NCI-H345 treated with DMSO at 0.1 percent for 48 hours (cell line): Measurements from ENCODE around the gene PLCL1.

Experiments used
- DNase-seq: peaks from one replicate; lab custom pipeline; 2025; ENCODE audit not compliant: unreplicated experiment; lab: John Stamatoyannopoulos, UW

Gene PLCL1

DNA sequence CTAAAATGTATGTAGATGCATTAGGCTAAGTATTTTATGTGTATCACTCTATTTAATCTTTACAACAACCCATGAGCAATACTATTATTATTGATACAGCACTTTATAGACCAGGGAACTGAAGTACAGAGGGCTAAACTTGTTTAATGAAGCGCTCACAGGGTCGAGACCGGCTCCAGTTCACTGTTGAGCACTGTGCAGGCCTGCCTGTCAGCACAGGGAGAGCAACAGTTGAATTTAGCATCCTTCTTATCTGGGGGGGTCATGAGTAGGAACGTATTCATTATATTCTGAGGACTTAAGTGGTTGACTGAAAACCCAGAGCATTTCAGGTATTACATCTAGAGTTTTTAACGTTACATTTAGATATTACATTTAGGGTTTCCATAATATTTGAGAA is 120.1 kb downstream of the PLCL1 start:
- DNase-seq, result no peak

DNA sequence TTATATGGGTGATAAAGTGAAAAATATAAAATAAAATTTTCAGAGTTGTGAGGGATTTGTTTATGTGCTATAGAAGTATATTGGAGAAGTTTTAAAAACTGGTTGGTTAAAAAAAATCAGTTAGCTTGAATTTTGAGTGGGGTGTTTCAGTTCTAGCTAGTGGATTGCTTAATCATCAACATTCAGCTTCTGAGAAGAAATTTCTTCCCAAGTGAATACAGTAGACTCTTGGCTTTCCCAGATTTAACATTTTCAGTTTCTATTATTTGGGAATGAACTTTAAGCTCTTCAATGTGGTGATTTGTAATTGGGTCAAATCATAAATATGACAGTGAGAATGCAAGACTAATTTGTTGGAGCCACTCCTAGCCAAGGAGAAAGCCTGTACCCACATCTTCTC is 120.8 kb downstream of the PLCL1 start:
- no peak for DNase-seq

DNA sequence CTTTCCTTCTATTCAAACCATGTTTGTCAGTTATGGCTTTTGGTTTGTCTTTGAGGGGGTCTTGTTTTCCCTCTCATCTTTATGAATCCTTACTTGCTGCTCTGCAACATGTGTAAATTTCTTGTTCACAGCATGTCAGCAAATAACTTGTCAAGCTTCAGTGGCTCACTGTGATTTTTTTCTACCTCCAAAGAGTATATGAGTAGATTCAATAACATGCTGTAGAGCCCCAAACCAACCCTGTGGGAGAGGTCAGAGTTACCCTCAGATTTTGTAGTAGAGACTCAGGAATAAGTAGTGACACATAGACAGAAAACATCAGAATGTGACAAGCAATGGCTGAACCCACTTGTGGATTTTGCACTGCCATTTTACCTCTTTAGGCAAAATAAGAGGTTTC is 121.6 kb downstream of the PLCL1 start:
- DNase-seq, result no peak

DNA sequence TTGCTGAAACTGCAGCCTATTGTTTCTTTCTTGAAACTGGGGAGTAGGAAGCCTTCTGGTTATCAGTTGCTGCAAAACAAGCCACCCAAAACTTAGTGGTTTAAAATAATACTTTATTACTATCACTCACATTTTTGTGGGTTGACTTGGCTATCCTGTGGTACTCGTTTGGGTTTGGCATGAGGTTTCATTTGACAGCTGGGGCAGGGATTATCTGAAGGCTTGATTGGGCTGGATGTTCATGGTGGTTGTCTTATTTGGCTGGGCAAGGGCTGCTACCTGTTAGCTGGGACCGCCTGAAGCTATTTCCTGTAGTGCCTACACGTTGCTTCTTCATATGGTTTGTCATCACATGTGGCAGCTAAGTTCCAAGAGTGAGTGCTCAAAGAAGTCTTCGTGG is 122.3 kb downstream of the PLCL1 start:
- no peak for DNase-seq

DNA sequence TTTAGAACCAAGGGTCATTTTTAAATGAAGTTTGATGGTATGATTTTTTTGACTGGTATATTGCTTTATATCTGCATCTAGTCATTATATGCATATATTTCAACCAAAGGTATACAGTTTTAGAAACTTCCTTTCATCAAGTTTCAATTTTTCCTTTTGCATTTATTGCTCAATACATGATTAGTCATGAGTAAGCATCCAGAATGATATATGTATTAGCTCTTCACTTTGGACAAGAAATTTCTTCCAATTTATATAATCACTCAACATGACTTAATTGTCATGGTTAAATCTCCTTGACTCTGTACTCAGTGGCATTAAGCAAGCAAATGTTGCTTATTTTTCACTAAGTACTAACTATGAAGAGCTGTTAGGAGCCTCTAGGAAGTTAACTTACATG is 123.6 kb downstream of the PLCL1 start:
- DNase-seq, result no peak

DNA sequence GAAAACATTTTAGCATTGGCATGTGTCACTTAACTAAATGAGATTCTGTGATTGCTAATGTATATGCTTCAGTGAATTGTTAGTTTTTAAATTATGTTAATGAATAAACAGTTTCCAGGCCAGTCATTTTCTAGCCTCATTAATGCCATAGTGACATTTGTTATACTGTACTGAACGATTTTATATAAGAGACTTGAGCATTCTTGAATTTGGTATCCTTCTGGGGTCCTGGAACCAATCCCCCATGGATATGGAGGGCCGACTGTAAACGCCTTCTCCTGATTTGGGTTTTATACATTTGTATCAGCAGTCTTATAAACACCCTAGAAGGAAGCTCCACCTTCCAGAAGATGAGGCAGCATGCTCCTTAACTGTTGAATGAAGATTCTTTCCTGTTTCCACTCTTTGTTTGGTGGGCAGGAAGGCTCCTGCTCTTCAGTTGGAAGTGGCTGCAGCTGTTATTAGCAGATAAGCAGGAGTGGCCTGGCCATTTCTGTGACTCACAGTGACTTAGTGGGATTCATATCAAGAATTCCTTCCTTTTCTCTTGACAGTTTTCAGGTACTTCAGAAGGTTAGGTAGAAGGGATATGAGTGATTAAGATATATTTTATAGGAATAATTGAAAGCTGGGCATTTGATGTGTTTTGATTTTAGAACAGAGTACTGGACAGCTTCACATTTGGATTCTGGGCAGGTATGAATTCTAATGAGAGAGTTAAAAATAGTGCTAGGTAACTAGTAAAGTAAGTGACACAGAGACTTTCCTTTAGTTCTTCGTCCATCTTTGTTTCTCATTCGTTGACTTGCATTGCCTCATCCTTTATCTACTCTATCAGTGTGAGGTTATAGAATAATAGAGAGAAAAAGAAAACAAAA is 124.9 kb downstream of the PLCL1 start:
- no peak for DNase-seq

DNA sequence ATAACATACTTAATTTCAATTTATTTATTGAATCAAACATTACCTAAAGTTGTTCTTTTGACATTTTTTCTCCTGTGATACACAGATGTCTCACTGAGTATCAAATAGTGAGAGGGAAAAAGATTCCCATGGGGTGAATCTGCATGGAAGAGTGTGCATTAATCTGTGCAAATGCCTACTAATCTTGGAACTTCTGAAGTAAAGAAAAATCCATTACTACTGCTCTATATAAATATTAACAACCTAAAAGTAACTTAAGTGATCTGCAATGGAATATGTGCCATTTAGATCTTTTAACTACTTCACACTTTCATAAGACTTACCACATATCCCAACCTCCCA is 125.5 kb downstream of the PLCL1 start:
- no peak for DNase-seq

DNA sequence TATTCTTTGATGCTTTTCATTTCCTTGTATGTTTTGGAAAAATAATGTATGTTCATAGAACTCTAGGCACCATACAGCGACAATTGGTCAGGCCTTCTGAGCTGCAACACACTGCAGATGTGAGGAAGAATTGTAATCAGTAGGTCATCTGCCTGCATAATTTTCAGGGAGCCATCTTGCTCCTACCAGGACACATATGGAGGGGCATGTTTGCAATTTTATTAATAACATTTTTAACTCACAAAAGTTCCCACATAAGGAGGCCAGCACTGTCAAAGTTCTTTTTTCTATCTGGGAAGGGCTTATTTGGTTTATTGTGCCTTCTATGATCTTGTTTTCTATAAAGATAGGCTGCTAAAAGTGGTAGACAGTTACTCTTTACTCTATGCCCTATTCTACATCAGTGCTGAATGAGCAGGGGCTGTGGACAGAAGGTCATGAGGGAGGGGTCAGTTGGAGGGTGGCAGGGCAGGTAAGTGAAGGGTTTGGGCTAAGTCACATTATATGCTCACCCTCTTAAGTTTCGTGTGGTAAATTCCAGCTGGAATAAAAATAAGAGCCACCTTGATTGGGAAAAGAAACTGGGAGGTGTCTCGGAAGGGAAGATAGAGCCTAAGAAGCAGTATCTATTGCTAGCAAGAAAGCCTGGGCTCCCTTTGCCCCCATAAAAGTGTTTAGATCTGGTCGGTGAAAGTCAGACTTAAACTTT is 126.3 kb downstream of the PLCL1 start:
- no peak for DNase-seq

DNA sequence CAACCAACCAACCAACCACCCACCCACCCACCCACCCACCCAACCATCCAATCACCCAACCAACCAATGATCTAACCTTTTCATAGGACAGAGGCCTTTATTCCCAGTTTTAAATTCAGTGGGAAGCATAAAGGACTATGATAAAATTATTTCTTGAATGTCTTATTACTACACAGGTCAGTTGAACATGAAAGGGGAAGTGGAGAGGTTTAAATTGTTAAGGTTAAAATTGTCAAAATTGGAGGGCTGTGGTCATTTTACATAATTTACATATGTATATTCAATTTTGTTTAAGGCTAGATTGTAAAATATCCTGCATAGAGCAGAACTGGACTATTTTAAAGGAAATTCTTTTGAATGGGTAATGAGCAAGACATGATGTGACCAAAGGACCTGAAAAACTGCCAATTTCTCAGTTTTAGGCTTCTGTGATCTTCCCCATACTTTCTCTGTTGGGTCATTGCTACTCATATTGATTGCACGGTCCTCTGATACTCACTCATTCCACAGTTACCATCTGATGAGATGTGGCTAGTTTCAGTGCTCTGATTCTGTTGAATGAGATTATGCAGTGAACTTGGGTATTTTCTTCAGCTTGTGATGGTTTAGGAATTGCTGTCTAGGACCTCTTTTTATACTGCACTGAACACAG is 127.4 kb downstream of the PLCL1 start:
- DNase-seq, result no peak

DNA sequence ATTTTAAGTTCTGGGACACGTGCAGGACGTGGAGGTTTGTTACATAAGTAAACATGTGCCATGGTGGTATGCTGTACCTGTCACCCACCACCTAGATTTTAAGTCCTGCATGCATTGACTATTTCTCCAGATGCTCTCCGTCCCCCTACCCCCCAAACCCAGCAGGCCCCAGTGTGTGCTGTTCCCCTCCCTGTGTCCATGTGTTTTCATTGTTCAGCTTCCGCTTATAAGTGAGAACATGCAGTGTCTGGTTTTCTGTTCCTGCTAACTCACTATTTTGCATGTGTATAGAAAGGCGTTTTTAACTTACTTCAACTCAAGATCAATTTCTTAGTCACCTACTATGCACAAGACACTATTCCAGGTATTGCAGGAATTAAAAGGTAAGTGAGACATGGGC is 128.0 kb downstream of the PLCL1 start:
- DNase-seq, result no peak

DNA sequence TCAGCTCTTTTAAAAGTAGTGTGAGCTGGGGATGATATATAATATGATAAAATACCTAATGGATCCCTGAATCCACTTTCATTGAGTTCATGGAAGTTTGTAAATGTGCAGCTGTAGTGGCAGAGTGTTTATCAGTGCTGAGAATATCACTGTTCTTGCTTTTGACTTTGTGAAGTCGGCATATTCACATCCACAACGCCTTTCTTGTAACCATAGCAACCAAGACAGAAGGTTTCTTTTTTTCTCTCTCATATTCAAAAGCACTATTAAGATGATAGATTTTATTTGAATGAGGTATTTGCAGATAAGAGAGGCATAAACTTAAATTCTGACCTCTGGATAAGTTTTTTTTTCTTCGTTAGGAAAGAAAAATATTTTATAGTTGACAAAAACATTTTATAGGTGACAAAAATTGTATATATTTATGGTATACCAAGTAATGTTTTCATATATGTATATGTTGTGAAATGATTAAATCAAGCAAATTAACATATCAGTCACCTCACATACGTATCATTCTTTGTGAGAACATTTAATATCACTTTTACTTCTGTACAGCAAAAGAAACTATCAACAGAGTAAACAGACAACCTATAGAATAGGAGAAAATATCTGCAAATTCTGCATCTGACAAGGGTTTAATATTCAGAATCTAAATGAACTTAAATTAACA is 130.0 kb downstream of the PLCL1 start:
- no peak for DNase-seq

DNA sequence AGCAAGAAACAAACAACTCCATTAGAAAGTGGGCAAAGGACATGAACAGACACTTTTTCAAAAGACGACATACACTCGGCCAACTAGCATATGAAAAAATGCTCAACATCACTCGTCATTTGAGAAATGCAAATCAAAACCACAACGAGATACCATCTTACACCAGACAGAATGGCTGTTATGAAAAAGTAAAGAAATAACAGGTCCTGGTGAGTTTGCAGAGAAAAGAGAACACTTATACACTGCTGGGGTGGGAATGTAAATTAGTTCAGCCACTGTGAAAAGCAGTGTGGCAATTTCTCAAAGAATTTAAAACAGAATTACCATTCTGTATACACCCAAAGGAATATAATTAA is 130.5 kb downstream of the PLCL1 start:
- no peak for DNase-seq

DNA sequence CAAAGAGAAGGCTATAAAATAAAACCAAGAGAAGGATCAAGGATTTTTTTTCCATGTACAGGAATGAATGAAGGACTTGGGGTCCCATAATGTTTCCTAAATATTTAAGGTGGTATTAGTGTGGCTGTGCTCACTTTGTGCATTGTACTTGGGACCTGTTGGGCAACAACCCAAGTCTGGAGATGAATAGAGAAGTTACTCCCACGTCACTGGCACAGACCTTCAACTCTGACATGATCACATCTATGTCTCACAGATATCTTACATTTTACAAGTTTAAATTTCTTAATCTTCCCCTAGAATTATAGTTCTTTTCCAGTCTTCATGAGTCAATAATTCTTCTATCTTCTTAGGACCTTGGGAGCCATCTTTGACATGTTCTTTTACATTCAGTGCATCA is 133.4 kb downstream of the PLCL1 start:
- DNase-seq, result no peak

DNA sequence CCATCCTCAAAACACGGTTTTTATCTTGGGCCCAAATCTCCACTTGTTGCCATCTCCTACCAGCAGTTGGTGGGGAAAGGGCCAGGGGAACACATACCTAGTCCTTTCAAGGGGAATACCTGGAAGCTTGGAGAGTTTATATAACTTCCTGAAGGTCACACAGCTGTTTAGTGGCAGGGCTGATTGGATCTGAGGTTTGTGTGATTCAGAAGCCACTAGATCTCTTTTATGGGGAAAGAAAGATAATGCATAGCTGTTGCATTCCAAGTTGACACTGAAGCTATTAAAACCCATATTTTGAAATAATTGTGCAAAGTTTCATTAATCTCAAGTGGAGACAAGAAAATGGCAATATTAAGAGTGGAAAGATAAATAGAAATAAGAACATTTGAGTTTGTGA is 134.2 kb downstream of the PLCL1 start:
- no peak for DNase-seq

DNA sequence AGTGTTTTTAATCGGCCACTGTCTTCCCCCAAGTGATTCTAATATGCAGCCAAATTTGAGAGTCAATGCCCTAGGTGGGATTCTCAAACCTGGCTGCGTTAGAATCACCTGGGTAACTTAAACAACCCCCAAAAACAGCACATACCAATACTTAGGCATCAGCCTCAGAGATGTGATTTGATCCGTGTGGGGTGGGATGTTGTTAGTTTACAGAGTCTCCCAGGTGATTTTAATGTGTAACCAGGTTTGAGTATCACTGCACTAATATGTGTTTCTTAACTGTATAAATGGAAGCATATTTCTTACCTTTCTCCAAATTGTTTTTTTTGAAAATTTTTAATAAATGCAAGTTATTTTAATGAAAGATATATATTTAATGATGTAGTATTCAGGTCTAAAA is 135.4 kb downstream of the PLCL1 start:
- no peak for DNase-seq

DNA sequence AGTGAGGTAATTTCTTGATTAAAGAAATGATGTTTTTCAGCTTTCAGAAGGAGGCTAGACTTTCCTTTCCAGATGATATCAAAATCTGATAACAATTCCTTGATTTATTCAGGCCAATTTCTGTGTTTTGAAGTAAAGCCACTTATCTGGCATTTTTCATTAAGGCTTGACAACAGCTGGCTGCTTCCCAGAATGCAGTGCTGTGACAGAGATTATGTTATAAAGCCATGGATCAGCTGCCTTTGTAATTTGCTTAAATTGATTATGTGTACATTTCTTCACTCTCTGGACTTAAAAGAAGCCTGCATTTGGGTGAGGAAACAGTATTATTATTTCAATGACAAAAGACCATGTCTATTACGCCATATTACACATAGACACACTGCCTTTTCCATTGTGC is 136.0 kb downstream of the PLCL1 start:
- no peak for DNase-seq

DNA sequence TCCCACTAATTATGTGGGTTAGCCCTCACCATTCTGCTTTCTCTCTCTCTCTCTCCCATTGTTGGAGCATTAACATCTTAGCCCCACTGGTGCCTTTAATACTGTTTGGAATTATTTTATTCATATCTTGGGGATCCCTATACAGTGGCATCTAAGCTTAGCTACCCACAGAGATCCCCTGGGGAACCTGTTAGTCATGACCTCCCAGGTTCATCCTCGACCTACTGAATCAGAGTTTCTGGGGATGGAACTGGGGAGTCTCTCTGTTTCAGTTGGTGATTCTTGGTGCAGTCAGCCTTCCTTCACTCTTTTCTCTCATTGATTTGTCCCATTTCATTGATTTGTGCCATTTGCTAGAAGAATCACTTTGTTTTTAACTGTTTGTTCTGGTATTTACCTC is 137.3 kb downstream of the PLCL1 start:
- no peak for DNase-seq

DNA sequence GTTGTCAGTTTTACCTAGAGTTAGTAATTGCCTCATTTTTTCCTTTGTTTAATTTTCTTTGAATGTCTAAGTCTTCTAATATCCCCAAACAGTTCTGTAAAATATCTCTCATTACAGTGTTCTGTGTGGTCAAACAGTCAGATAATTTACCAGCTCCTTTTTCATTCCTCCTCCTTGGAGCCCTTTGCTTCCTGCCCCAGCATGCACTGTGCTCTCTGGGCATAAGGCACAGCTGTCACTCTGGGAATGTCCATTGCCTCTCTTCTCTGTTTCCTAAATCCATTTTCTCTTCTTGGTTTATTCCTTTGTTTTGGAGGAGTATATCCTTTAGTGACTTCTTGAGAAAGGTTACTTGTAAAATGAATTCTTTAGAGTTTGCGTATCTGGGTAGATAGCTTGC is 139.3 kb downstream of the PLCL1 start:
- DNase-seq, result no peak

DNA sequence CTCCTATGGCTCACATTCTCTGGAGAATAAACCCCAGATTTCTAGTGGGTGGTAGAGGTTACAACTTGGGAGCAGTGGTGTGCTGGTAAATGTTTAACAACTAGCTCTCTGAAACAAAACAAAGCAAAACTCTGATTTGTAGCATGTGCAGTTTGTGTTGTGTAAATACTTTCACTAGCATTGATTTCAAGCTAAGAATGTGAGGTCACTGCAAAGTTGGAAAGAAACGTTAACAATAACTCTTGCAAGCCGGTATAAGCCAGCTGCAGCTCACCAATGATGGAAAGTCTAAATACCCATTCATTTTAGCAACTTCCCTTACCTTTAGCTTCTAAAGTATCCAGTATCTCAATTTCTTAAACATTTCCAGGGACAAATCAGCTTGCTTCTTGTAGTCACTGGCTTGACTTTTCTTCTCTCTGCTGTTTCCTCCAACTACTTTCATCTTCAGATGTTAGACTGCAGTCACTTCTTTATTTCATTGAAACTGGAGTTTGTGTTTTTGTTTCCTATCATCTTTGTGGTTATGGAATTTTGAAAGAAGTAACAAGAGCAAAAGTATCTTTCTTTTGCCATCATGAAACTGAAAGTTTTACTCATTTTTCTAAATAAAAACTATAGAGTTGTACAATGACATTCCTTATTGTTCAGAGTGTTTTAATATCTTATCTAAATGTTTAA is 140.2 kb downstream of the PLCL1 start:
- DNase-seq, result no peak

DNA sequence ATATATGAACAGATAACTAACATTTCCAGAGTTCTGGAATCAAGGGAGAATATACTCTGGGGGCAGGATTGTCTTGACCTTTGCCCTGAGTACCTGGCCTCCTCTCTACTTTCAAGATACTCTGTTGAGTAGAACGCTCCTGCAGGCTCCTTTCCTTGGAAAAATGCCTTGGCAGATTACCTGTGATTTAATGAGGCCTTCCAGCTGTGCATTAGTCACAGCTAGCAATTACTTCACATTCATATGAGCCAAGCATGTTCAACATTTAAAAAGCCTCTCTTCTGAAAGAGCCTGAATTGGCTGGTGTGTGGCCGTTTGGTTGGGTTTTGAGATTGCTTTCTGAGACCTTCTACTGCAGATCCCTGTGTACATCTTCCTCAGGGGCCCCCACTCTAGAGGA is 142.2 kb downstream of the PLCL1 start:
- no peak for DNase-seq

DNA sequence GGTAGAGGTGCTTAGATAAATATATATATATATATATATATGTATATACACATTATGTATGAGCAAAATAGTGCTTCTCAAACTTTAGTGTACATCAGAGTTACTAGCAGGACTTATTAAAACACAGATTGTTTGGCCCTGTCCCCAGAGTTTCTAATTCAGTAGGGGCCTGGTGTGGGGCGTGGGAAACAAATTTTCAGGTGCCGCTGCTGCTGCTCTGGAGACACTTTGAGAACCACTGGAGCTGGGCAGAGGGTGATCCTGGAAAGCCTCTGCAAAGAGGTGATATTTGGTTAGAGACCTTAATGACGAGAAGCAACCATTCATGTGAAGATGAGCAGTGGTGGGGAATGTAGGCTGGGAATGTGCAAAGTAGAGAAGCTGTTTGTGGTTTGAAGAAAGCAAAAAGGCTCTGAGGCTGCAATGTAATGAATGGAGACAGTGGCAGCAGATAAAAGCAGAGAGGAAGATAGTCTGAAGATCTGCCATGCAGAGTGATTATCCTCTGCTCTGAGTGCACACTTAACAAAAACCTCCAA is 142.9 kb downstream of the PLCL1 start:
- no peak for DNase-seq
